Erythroblast (primary cell): Measurements from ENCODE around the gene EYA2.

Experiments used
- DNase-seq, 2 experiments: peaks; one replicate each; lab custom pipeline; 2025; lab: John Stamatoyannopoulos, UW
- GATA1 ChIP-seq: IDR thresholded peaks from 2 replicates; pipeline ENCODE4 v1.6.1; 2011; ENCODE audit warnings: low read depth, mild to moderate bottlenecking, control low read depth, low read length, moderate library complexity
- POLR2A ChIP-seq: IDR thresholded peaks from 2 replicates; pipeline ENCODE4 v1.6.1; 2011; ENCODE audit warnings: mild to moderate bottlenecking, low read length

Gene EYA2

GRCh38 chr20:47142774-47143170 is 248.1 kb downstream of the EYA2 start:
- DNase-seq: no peak
- TF ChIP-seq POLR2A (no peak), GATA1 (no peak)

- DNase-seq: no peak
- TF ChIP-seq GATA1: no peak
- TF ChIP-seq POLR2A: no peak
These were observed 249.0 kb downstream of the EYA2 start for GRCh38 chr20:47143657-47144056.

GRCh38 chr20:47144463-47144862 is 249.8 kb downstream of the EYA2 start:
- no peak for DNase-seq
- TF ChIP-seq GATA1 (no peak), POLR2A (no peak)

GRCh38 chr20:47146686-47147085 is 252.0 kb downstream of the EYA2 start:
- DNase-seq: no peak
- TF ChIP-seq POLR2A (no peak), GATA1 (no peak)

GRCh38 chr20:47148059-47148458 is 253.4 kb downstream of the EYA2 start:
- TF ChIP-seq POLR2A: no peak
- no peak for TF ChIP-seq GATA1
- DNase-seq: no peak

GRCh38 chr20:47149939-47150338 is 255.3 kb downstream of the EYA2 start:
- DNase-seq: no peak
- TF ChIP-seq GATA1: no peak
- no peak for TF ChIP-seq POLR2A

GRCh38 chr20:47150403-47151152 is 255.9 kb downstream of the EYA2 start:
- peak; percentile 50 to 61 for DNase-seq

GRCh38 chr20:47152068-47152467 is 257.4 kb downstream of the EYA2 start:
- DNase-seq: no peak
- TF ChIP-seq GATA1 (no peak), POLR2A (no peak)

More at GRCh38 chr20:47150403-47151152, 255.9 kb downstream of the EYA2 start:
- TF ChIP-seq POLR2A: no peak
- TF ChIP-seq GATA1: no peak

- TF ChIP-seq POLR2A (no peak), GATA1 (no peak)
- DNase-seq: no peak
These were observed 259.4 kb downstream of the EYA2 start for GRCh38 chr20:47154089-47154488.

- DNase-seq: no peak
- TF ChIP-seq GATA1: no peak
- no peak for TF ChIP-seq POLR2A
These were observed 261.9 kb downstream of the EYA2 start for GRCh38 chr20:47156301-47157137.

- TF ChIP-seq POLR2A: no peak
- TF ChIP-seq GATA1: no peak
- no peak for DNase-seq
These were observed 264.5 kb downstream of the EYA2 start for GRCh38 chr20:47159166-47159565.

- DNase-seq: no peak
- no peak for TF ChIP-seq GATA1
- TF ChIP-seq POLR2A: no peak
These were observed 265.6 kb downstream of the EYA2 start for GRCh38 chr20:47160240-47160639.

- DNase-seq: no peak
- TF ChIP-seq GATA1 (no peak), POLR2A (no peak)
These were observed 266.3 kb downstream of the EYA2 start for GRCh38 chr20:47160992-47161391.

- TF ChIP-seq POLR2A (no peak), GATA1 (no peak)
These were observed 266.8 kb downstream of the EYA2 start for GRCh38 chr20:47161411-47161810.

GRCh38 chr20:47164140-47164539 is 269.5 kb downstream of the EYA2 start:
- no peak for DNase-seq

More at GRCh38 chr20:47161411-47161810, 266.8 kb downstream of the EYA2 start:
- no peak for DNase-seq

More at GRCh38 chr20:47164140-47164539, 269.5 kb downstream of the EYA2 start:
- TF ChIP-seq GATA1 (no peak), POLR2A (no peak)
